ENCODE results near the gene POLR2F.

DNA sequence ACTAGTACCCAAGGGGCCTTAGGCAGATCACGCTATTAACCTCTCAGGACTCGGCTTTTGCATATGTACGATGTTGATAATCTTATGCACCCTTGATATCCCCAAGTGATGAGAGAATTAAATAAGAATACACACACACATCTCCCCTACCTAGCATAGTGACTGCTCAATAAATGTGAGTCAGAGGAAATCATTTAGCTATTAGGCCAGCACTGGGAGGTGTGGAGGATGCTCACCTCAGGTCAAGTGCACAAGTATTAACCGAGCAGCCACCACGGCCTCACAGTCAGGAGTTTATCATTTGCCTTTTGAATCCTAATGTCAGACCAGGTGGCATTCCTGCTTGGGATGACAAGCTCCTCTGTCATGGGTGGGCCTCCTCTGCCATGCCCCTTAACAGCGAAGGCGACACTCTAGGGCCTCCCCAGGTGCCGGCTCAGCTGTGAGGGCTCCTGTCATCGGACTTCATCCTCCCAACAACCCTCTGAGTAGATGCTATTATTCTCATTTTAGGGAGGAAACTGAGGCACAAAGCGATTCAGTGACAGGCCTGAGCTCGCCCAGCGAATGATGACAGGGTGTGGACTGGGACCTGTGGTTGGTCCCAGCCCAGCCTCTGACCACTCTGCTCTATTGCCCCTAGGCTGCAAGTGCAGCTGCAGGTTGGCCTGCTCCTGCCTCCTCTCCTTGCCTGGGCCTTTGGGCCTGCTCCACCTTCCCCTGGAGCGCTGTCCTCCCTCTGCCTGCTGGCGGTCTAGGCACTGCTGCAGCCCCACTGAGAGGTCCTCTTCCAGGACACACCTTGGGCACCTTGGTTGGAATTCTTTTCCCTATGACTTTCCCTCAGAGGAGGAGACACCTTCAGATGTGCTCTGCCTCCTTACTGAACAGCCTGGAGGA is 35.9 kb downstream of the POLR2F start:
- TF ChIP-seq EZH2 (IDR thresholded peaks at IDR 0.05; ENCODE audit: low read length), result no peak
- TF ChIP-seq, protein P1, sequence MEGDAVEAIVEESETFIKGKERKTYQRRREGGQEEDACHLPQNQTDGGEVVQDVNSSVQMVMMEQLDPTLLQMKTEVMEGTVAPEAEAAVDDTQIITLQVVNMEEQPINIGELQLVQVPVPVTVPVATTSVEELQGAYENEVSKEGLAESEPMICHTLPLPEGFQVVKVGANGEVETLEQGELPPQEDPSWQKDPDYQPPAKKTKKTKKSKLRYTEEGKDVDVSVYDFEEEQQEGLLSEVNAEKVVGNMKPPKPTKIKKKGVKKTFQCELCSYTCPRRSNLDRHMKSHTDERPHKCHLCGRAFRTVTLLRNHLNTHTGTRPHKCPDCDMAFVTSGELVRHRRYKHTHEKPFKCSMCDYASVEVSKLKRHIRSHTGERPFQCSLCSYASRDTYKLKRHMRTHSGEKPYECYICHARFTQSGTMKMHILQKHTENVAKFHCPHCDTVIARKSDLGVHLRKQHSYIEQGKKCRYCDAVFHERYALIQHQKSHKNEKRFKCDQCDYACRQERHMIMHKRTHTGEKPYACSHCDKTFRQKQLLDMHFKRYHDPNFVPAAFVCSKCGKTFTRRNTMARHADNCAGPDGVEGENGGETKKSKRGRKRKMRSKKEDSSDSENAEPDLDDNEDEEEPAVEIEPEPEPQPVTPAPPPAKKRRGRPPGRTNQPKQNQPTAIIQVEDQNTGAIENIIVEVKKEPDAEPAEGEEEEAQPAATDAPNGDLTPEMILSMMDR (optimal IDR thresholded peaks at IDR 0.05 in 1 of 3, IDR thresholded peaks at IDR 0.05 in 1 of 3, conservative IDR thresholded peaks at IDR 0.05 in 1 of 3; ENCODE audit: extremely low read depth in 1 of 3, insufficient read depth in 2 of 3, low read length in 3 of 3), result no peak

Measured in keratinocyte (primary cell).